SK-N-MC (cell line): ENCODE data around the gene DNAL1.

Experiments used
- EZH2 ChIP-seq: fragments of 200-600 bp; sonication (generic); IDR thresholded peaks from one replicate; pipeline ENCODE4 v1.6.1; 2017; ENCODE audit warnings: antibody characterized with exemption
- POLR2AphosphoS5 ChIP-seq: IDR thresholded peaks from 2 replicates; pipeline ENCODE4 v1.6.1; 2012; ENCODE audit warnings: mild to moderate bottlenecking, low read depth, low read length, borderline replicate concordance

GRCh38 chr14:73726025-73726961 is 81.5 kb downstream of the DNAL1 start:
- no peak for TF ChIP-seq POLR2AphosphoS5
- no peak for TF ChIP-seq EZH2
